HFF-Myc (cell line): ENCODE data around the gene CRPPA.
A peak's percentile ranks its signal among the peaks of the same experiment; 100 is the strongest.
"Not testable (repeated sequence)": the region's sequence is repeated elsewhere in the genome, so short reads cannot be mapped to it uniquely, and the experiment has no call there.

Source experiments
- DNase-seq: peaks from one replicate; pipeline ENCODE4 v3.0.0-alpha.2; 2011; ENCODE audit warnings: low read depth; ENCODE audit errors: extremely low read depth
- H3K4me3 ChIP-seq: replicated peaks from 2 replicates; pipeline ENCODE4 v1.5.1; 2011; ENCODE audit warnings: low read depth, mild to moderate bottlenecking, control low read depth, low read length
- TF ChIP-seq, protein P1 (sequence below): IDR thresholded peaks from 2 replicates; pipeline ENCODE4 v1.5.1; 2012; ENCODE audit warnings: mild to moderate bottlenecking, low read depth, low read length, control low read depth; ENCODE audit errors: missing control alignments

CRPPA gene

DNA sequence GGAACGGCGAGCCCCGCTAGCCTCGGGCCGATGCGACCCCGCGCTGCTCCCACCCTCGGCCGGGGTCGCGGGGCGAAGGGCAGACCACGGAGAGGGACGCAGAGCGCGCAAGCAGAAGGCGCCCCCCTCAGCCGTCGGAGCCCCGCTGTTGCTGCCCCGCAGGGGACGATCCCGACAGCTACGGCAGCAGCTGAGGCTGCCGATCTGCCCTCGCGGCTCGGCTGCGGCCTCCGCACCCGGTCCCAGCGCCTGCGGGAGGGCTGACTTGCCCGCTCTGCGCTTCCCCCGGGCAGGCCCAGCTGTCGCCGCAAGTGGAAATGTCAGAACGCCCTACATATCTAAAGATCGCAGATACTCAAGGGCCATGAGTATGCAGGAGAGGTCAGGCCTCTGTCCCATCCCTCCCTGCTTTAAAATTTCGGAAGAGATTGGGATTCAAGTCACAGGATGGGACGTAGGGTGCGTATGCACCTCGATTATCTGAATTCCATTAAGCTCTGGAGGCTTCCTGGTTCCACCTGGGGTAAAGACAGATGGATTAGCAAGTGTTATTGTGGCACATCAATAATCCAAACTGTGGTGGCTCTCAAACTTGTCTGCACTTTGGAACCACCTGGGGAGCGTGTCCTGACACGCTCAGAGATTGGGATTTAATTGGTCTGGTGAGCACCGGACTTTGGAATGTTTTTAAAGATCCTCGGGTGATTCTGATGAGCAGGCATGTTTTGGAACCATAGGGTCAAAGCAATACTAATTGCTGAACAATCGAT lies at the start of gene CRPPA:
Gene CRPPA, minus strand, starts transcription at position 206 of the 770 bp plus-strand sequence. CDS start 216 bp downstream, outside the sequence.
- peak within 1 kb of the TSS; percentile 45 for H3K4me3 ChIP-seq
- TF ChIP-seq, protein P1, sequence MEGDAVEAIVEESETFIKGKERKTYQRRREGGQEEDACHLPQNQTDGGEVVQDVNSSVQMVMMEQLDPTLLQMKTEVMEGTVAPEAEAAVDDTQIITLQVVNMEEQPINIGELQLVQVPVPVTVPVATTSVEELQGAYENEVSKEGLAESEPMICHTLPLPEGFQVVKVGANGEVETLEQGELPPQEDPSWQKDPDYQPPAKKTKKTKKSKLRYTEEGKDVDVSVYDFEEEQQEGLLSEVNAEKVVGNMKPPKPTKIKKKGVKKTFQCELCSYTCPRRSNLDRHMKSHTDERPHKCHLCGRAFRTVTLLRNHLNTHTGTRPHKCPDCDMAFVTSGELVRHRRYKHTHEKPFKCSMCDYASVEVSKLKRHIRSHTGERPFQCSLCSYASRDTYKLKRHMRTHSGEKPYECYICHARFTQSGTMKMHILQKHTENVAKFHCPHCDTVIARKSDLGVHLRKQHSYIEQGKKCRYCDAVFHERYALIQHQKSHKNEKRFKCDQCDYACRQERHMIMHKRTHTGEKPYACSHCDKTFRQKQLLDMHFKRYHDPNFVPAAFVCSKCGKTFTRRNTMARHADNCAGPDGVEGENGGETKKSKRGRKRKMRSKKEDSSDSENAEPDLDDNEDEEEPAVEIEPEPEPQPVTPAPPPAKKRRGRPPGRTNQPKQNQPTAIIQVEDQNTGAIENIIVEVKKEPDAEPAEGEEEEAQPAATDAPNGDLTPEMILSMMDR = no peak
- no peak for DNase-seq

DNA sequence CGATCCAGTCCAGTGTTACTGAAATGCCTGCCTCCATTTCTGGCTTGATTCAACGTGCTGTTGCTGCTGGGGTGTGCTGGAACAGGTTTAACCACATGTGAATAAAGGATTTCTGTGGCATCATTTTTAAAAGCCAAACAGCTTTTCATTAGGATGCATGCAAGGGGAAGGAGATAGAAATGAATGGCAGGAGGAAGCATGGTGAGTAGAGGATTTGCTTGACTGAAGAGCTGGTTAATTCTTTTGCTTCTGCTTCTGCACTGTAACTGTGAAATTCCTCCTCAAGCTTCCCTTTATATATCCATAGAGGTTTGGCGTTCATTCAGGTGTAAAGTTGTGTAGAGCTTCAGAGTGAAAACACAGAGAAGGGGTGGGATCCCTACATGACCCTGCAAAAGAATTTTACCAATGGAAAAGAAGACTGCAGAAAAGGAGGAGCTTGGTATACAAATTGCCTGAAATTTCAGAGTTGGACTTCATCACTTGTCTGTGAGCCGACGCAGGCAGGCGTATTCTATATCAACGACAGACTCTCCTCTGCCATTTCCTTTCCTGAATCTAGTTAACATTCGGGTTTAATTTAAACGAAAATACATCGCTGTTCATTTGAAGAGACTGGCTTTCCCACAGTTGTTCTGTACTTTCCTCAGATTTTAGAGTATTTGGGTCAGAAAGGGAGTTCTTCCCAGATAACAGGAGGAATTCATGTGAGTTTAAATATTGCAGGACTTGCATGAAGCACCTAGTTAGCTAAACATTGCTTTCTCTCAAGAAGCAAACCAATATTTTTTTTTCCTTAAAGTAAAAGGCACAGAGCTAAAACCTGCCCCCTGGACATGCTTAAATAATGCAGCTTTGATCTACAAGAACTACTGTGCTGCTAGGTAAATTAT lies 44.4 kb upstream of the CRPPA start, which contains the start of gene SOSTDC1:
Gene SOSTDC1, minus strand, starts transcription at position 270 of the 893 bp plus-strand sequence. Its CDS starts 70 bp downstream, at position 200.
- TF ChIP-seq, protein P1 = no peak
- DNase-seq = no peak
- peak within 1 kb of the TSS; percentile 2; the same call in 1 of the 2 replicates for H3K4me3 ChIP-seq

DNA sequence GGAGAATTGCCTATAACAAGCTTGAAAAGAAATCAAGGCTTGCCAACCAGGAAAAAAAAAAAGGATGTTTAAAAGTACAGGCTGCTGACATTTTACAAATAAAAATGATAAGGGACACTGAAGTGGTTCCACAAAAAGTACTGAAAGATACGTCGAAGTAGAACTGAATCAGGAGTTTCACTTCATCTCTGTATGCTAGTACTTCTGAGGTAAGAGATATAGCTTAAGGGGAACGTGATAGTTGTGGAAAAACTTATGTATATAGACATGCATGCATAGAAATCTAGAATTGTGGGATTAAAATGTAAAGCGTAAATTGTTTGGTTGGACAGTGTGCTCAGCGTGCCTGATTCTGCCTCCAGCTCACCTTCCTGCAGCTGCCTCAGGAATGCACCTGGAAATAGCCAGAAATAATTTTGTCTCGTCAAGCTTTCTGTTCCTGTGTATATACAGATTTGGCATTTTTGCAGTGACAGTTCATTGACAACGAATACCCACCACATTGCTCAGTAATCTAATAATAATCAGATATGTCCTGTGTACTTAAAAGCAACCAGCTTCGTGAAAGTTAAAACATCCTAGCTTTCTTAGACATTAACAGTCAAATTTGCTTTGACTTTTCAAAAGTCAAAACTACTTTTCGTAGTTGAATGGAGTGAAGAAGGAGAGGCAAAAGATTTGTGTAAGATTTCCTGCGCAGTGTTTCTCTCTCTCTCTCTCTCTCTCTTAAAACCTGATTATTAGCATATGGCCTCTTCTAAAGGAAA lies 42.8 kb upstream of the CRPPA start:
- DNase-seq = no peak
- H3K4me3 ChIP-seq = no peak overlapping the region

DNA sequence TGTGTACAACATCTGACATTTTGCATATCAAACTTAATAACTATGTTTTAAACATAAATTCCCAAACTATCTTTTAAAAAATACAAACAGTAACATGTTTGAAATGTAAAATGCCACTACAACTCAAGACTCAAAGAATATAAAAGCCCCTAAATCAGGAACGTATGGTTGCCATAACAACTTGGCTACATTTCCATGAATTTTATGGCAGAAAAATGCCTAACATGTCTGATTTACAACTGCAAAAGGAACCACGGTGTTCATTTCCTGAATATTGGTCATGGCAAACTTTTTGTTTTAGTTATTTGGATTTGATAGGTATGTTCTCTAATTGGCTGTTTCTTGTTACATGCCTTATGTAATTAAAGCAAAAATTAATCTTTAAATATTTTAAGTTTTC lies 42.2 kb upstream of the CRPPA start:
- peak; percentile 36 for DNase-seq
- no peak overlapping the region for H3K4me3 ChIP-seq
- TF ChIP-seq, protein P1 = no peak

More for the DNA sequence above, 42.8 kb upstream of the CRPPA start:
- TF ChIP-seq, protein P1 = no peak

DNA sequence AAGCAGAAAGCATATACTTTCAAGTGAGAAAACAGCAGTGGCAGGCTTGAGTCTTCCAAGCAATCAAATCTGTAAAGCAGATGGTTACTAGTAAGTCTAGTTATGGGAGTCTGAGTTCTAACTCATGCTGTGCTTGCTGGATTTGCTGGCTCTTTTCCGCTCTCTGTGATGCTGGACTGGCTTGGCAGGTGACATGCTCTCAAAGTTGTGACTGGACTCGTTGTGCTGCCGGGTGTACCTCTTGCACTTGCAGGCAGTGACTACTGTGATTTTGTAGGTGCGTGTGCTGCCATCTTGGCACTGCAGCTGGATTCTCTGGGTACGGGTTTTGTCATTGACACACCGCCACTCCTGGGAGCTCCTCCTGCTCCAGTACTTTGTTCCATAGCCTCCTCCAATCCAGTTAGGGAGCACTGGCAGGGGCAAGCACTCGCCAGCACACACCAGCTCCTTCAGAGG lies 41.1 kb upstream of the CRPPA start:
- TF ChIP-seq, protein P1 = no peak
- no peak overlapping the region for H3K4me3 ChIP-seq
- DNase-seq = no peak

DNA sequence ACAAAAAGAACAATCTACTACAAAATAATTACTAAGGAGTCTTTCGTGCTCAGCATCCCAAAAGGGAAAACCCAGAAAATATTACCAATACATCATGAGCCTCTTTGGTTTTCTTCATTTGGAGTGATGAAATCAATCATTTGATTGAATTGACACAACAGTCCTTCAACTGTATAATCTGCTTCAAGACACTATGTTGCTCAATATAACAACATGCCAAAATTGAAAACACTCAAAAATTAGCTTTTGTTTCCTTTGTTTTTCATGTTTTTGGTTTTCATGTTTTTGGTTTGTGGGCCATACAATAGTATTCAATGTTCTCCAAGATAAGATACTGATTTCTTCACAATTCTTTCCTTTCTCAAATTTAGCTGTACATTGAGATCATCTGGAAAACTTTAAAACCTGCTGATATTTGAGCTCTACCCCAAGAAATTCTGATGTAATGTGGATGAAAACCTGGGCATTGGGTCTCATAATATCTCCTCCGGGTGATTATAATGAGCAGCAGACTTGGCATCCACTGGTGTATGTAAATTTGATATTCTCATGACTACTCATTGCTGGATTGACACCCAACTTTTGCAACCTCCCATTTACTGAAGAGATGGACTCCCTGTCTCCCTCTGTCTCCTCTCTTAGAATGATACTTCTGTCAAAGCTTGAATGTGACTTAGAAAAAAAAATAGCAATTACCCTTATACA lies 39.6 kb upstream of the CRPPA start:
- DNase-seq = no peak
- H3K4me3 ChIP-seq = no peak overlapping the region
- TF ChIP-seq, protein P1 = no peak

DNA sequence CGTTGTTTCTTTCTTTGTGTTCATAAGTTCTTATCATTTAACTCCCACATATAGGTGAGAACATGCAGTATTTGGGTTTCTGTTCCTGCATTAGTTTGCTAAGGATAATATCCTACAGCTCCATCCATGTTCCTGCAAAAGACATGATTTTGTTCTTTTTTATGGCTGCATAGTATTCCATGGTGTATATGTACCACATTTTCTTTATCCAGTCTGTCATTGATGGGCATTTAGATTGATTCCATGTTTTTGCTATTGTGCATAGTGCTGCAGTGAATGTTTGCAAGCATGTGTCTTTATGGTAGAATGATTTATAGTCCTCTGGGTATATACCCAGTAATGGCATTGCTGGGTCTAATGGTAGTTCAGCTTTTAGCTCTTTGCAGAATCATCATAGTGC lies 35.0 kb upstream of the CRPPA start:
- DNase-seq, H3K4me3 ChIP-seq: not testable (repeated sequence)
